Kidney (tissue), 14 donors: ENCODE data around the gene CD4. TPM values are rescaled to one million over a fixed set of nuclear protein-coding genes. Genes with fewer than 3 reads are reported as not detected.
A peak's percentile ranks its signal among the peaks of the same experiment; 100 is the strongest.

Experiments
- DNase-seq, 5 donors: peaks; one replicate each; pipeline ENCODE4 v3.0.0-alpha.2; 2013 to 2020
- FAIRE-seq: peaks from 2 replicates; lab custom pipeline; 2012; peaks lifted over from hg19 to GRCh38; lab: Jason Lieb, UNC
- H3K27ac ChIP-seq, 2 donors: one replicate each; pipeline ENCODE4 v1.7.0; 2013; ENCODE audit warnings: low read depth in 2 of 2, low read length in 2 of 2, inconsistent platforms in 1 of 2
- H3K27me3 ChIP-seq: one replicate; pipeline ENCODE4 v1.7.1; 2013; ENCODE audit warnings: low read length, inconsistent platforms; ENCODE audit not compliant: control insufficient read depth, insufficient read depth
- H3K36me3 ChIP-seq, 3 donors: one replicate each; pipeline versions ENCODE4 v1.7.0 to v1.7.1; 2013; ENCODE audit warnings: low read length in 3 of 3, control low read depth in 1 of 3, inconsistent platforms in 1 of 3; ENCODE audit not compliant: insufficient read depth in 3 of 3, control insufficient read depth in 2 of 3
- H3K4me1 ChIP-seq, 3 donors: one replicate each; pipeline versions ENCODE4 v1.7.0 to v1.7.1; 2013; ENCODE audit warnings: low read length in 3 of 3, inconsistent platforms in 1 of 3, low read depth in 1 of 3; ENCODE audit not compliant: control insufficient read depth in 2 of 3, insufficient read depth in 2 of 3
- H3K4me3 ChIP-seq, 3 donors: one replicate each; pipeline versions ENCODE4 v1.7.0 to v1.8.1; 2013; ENCODE audit warnings: low read length in 3 of 3, control low read depth in 1 of 3, inconsistent platforms in 1 of 3
- H3K9ac ChIP-seq, 3 donors: one replicate each; pipeline versions ENCODE4 v1.7.0 to v1.7.1; 2013; ENCODE audit warnings: low read length in 3 of 3, control low read depth in 1 of 3, inconsistent platforms in 1 of 3
- H3K9me3 ChIP-seq, 3 donors: one replicate each; pipeline versions ENCODE4 v1.7.0 to v1.7.1; 2013; ENCODE audit warnings: low read length in 3 of 3, control low read depth in 1 of 3, inconsistent platforms in 1 of 3; ENCODE audit not compliant: control insufficient read depth in 2 of 3, insufficient read depth in 1 of 3
- CTCF ChIP-seq: IDR thresholded peaks from 3 replicates; pipeline ENCODE4 v1.5.1; 2012; ENCODE audit warnings: mild to moderate bottlenecking, moderate library complexity, borderline replicate concordance; ENCODE audit not compliant: insufficient read depth; ENCODE audit errors: extremely low read depth
- intact Hi-C: fragments of 100-400 bp; cut with DNase I; formaldehyde crosslinking; loops from one replicate; pipeline ENCODE4 v1.11.1; 2022
- polyA plus RNA-seq: library from polyadenylated mRNA; stranded (reverse); fragments of 350-450 nt; fragmentation: Illumina TruSeq; extraction: RNeasy Lipid Tissue Mini Kit (QIAGEN cat#74804); gene quantifications from one replicate; pipeline ENCODE4 v1.2.3, GENCODE V29; 2014; ENCODE audit warnings: low read depth, low replicate concordance; ENCODE audit not compliant: insufficient read depth
- total RNA-seq: library from RNA; stranded (reverse); fragmentation: NEBNext Ultra II Directional; extraction: Animal tissue kit (Norgen Biotek cat#: 25700); gene quantifications from one replicate; pipeline ENCODE4 v1.2.1, GENCODE V29; 2021
- donor health status: control.
- donor health status: control.
- donor health status: control.
- donor health status: control.
- donor health status: control.
- donor health status: DM: yes; HTN: yes; CAD: no.
- donor health status: Normal renal cell carcinoma (clear cell type).

The CD4 gene
- total and polyA plus RNA-seq, 2 donors from 2014 or later: 12.2 to 38.1 TPM

GRCh38 chr12:6836851-6837250 is 47.5 kb downstream of the CD4 start:
- H3K36me3 ChIP-seq: peaks cover 0 to 7% (median 0%) of the 10 kb centered on the region in 3 donors
- H3K4me1 ChIP-seq: no peaks in the 10 kb centered on the region
- FAIRE-seq: no peak
- H3K9me3 ChIP-seq: no peaks in the 10 kb centered on the region
- no peaks in the 10 kb centered on the region for H3K27me3 ChIP-seq
- H3K27ac ChIP-seq: no peak overlapping the region
- intact Hi-C loops: no loop called here
- H3K4me3 ChIP-seq: no peak overlapping the region
- peak in 1 of 5 donors; percentile 66 for DNase-seq
- TF ChIP-seq CTCF: no peak
- H3K9ac ChIP-seq: no peak overlapping the region

GRCh38 chr12:6837370-6838060 is 48.2 kb downstream of the CD4 start:
- H3K9ac ChIP-seq: no peak overlapping the region
- H3K36me3 ChIP-seq: peaks cover 0 to 9% (median 0%) of the 10 kb centered on the region in 3 donors
- DNase-seq: peak in 1 of 5 donors; percentile 71
- intact Hi-C loops: no loop called here
- no peaks in the 10 kb centered on the region for H3K4me1 ChIP-seq
- H3K27ac ChIP-seq: no peak overlapping the region
- H3K27me3 ChIP-seq: no peaks in the 10 kb centered on the region
- FAIRE-seq: no peak
- H3K4me3 ChIP-seq: no peak overlapping the region
- H3K9me3 ChIP-seq: no peaks in the 10 kb centered on the region
- TF ChIP-seq CTCF: no peak

- no peak overlapping the region for H3K4me3 ChIP-seq
- H3K36me3 ChIP-seq: peaks cover 0 to 9% (median 0%) of the 10 kb centered on the region in 3 donors
- FAIRE-seq (no peak), DNase-seq (no peak)
- TF ChIP-seq CTCF: no peak
- H3K9me3 ChIP-seq: no peaks in the 10 kb centered on the region
- no peak overlapping the region for H3K27ac ChIP-seq
- intact Hi-C loops: no loop called here
- no peaks in the 10 kb centered on the region for H3K4me1 ChIP-seq
- no peak overlapping the region for H3K9ac ChIP-seq
- H3K27me3 ChIP-seq: no peaks in the 10 kb centered on the region
These were observed 49.5 kb downstream of the CD4 start for GRCh38 chr12:6838854-6839253.
